ENCODE measurements around the gene NLN.

DNA sequence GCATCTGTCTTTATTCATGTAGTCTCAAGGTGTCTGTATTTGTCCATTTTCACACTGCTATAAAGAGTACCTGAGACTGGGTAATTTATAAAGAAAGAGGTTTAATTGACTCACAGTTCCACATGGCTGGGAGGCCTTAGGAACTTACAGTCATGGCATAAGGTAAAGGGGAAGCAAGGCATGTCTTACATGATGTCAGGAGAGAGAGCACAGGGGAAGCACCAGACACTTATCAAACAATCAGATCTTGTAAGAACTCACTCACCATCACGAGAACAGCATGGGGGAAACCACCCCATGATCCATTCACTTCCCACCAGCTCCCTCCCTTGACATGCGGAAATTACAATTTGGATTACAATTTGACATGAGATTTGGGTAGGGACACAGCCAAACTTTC, 44.2 kb downstream of the NLN start:
- TF ChIP-seq, protein P1, sequence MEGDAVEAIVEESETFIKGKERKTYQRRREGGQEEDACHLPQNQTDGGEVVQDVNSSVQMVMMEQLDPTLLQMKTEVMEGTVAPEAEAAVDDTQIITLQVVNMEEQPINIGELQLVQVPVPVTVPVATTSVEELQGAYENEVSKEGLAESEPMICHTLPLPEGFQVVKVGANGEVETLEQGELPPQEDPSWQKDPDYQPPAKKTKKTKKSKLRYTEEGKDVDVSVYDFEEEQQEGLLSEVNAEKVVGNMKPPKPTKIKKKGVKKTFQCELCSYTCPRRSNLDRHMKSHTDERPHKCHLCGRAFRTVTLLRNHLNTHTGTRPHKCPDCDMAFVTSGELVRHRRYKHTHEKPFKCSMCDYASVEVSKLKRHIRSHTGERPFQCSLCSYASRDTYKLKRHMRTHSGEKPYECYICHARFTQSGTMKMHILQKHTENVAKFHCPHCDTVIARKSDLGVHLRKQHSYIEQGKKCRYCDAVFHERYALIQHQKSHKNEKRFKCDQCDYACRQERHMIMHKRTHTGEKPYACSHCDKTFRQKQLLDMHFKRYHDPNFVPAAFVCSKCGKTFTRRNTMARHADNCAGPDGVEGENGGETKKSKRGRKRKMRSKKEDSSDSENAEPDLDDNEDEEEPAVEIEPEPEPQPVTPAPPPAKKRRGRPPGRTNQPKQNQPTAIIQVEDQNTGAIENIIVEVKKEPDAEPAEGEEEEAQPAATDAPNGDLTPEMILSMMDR (IDR thresholded peaks at IDR 0.05; ENCODE audit: low read depth, low read length): no peak
- TF ChIP-seq POLR2A (IDR thresholded peaks at IDR 0.05; ENCODE audit: extremely low read depth, insufficient read length) (no peak), MYC (IDR thresholded peaks at IDR 0.05; ENCODE audit: low read depth, low read length) (no peak)
- TF ChIP-seq, protein P2, sequence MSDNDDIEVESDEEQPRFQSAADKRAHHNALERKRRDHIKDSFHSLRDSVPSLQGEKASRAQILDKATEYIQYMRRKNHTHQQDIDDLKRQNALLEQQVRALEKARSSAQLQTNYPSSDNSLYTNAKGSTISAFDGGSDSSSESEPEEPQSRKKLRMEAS (IDR thresholded peaks at IDR 0.05; ENCODE audit: low read depth, low read length): no peak
